SU-DHL-6 (cell line): ENCODE results near the gene KRT37.

Experiments
- CTCF ChIP-seq: fragments of 200-600 bp; sonication (generic); IDR thresholded peaks from one replicate; pipeline ENCODE4 v1.5.1; 2017; ENCODE audit warnings: antibody characterized with exemption, mild to moderate bottlenecking, low read length, moderate library complexity; ENCODE audit not compliant: insufficient read depth, poor library complexity, severe bottlenecking
- EZH2phosphoT487 ChIP-seq: fragments of 200-600 bp; sonication (generic), shearing (Covaris generic); conservative IDR thresholded peaks from 2 replicates; pipeline ENCODE4 v1.6.1; 2018; ENCODE audit warnings: mild to moderate bottlenecking, antibody characterized with exemption, low read length, moderate library complexity, mixed read lengths

GRCh38 chr17:41433586-41433985 is 9.2 kb upstream of the KRT37 start:
- TF ChIP-seq CTCF (no peak), EZH2phosphoT487 (no peak)
